Caki2 (cell line): ENCODE data around the gene CELF2. TPM values are rescaled to one million over a fixed set of nuclear protein-coding genes. Genes with fewer than 3 reads are reported as not detected.

Experiments
- DNase-seq: peaks from one replicate; pipeline ENCODE4 v3.0.0-alpha.2; 2015; ENCODE audit warnings: low read depth
- in situ Hi-C: cut with HindIII; loops from 2 replicates; pipeline ENCODE4 v1.10.0; 2016; ENCODE audit warnings: low sequenced_read_pairs, low pct_unique_long_range_greater_than_20kb, mixed read lengths
- total RNA-seq: library from RNA; depleted of rRNA; stranded (reverse); fragments of >200 nt; shearing (Covaris generic); gene quantifications from 2 replicates; pipeline ENCODE4 v1.2.3, GENCODE V29; 2014; ENCODE audit warnings: low replicate concordance; rRNA removed

Gene CELF2
- total RNA-seq, result 0.10 TPM in 1 of 2 replicates, not detected in the other

DNA sequence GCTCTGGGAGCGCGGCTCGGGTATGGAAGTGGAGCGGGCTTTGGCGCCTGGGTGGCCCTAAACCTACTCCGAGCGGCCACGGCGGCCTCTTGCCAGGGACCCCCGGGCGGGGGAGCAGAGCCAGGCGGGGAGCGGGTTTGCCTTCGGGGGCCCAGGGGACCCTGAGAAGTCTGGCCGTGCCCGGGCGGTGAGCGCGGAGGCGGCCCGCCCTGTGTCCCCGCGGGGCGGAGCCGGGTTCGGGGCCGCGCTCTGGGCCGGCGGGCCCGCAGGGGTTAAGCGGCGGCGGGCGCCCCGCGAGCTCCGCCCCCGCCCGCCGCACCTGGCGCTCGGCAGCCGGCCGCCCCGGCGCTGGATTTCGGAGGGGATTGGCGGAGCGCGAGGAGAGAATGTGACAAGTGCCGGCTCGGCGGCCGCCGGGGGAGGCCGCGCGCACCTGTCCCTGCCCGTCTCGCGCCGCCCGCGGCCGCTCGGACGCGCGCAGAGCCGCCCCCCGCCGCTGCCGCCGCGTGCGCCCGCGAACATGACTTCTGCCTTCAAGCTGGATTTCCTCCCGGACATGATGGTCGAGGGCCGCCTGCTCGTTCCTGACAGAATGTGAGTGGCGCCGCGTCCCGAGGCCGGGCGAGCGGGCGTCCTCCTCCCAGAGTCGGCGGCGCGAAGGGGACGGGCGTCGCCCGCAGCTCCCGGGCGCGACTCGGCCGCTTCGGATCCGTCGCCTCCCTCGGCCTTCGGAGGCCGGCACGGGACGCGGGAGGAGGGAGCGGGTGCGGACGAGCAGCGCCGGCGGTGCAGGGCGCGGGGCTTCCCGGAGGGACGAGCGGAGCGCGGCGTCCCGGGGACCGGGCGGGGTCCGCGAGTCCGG lies at the start of gene CELF2:
CELF2 (plus strand) TSS at position 303 of the 862 bp plus-strand sequence; CDS start at position 521, 218 bp downstream.
- in situ Hi-C loops, result no loop called here
- DNase-seq, result no peak

- in situ Hi-C loops, result no loop called here
- no peak for DNase-seq
These were observed 49.4 kb upstream of the CELF2 start for GRCh38 chr10:10968257-10968588.

- DNase-seq, result no peak
- in situ Hi-C loops, result no loop called here
These were observed 44.4 kb upstream of the CELF2 start for GRCh38 chr10:10973310-10973709.

GRCh38 chr10:10975647-10976046 lies 42.0 kb upstream of the CELF2 start:
- no peak for DNase-seq
- in situ Hi-C loops, result no loop called here

GRCh38 chr10:10976652-10977051 lies 41.0 kb upstream of the CELF2 start:
- in situ Hi-C loops, result no loop called here
- DNase-seq, result no peak

DNA sequence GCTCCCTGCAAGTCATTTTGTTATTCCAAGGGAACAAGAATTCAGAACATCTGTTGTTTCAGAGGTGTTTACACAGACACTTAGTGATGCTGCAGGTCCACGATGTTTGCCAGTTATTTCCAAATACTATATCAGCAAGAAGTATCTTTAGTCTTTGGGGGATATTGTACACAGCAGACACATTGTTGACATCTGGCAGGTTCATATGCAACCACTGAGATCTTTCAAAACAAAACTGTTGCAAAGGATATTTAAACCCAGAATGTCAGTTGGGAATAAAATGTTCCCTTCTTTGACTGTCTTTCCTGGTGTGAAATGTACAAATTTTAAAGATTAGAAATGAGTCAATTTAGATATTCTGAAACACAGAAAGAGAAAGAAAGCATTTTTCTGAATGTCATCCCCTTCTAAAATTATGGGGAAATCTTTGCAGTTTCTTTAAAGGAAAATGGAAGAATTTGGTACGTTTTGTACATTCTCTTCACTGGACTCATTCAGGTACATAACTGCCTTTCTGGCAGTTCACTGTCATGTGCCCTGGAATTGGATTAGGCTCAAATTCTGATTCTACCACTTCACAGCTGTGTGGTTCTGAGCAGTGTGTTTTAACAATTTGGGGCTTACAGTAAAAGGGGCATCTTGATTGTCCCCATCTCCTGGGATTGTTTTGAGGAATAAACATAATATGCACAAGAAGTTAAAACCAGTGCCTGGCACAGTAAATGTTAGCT lies 40.3 kb upstream of the CELF2 start:
- no peak for DNase-seq
- in situ Hi-C loops, result no loop called here

GRCh38 chr10:10977978-10978377 lies 39.7 kb upstream of the CELF2 start:
- no peak for DNase-seq
- in situ Hi-C loops, result no loop called here

- no peak for DNase-seq
- in situ Hi-C loops, result no loop called here
These were observed 32.3 kb upstream of the CELF2 start for GRCh38 chr10:10985361-10985760.

DNA sequence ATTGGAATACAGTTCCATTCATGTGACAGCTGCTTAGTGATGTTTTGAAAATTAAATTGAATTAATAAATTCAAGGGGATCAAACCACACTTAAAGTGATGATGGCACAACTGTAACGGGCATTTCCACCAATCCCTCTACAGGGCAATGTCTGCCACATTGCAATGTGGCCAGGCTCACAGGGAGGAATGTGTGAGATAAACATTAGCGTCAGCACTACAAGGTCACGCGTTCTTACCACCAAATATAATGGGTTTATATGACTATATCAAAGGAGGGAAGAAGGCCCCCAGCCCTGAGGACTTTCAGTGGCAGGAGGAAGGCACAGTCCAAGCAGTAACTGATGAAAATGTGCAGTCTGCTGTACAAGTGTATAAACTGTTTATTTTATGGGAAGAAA lies 31.1 kb upstream of the CELF2 start:
- DNase-seq, result no peak
- in situ Hi-C loops, result no loop called here

GRCh38 chr10:10987111-10987510 lies 30.6 kb upstream of the CELF2 start:
- DNase-seq, result no peak

GRCh38 chr10:10989669-10990068 lies 28.0 kb upstream of the CELF2 start:
- DNase-seq, result no peak
- in situ Hi-C loops, result no loop called here

More at GRCh38 chr10:10987111-10987510, 30.6 kb upstream of the CELF2 start:
- in situ Hi-C loops, result no loop called here

- in situ Hi-C loops, result no loop called here
- no peak for DNase-seq
These were observed 26.5 kb upstream of the CELF2 start for GRCh38 chr10:10991144-10991543.

DNA sequence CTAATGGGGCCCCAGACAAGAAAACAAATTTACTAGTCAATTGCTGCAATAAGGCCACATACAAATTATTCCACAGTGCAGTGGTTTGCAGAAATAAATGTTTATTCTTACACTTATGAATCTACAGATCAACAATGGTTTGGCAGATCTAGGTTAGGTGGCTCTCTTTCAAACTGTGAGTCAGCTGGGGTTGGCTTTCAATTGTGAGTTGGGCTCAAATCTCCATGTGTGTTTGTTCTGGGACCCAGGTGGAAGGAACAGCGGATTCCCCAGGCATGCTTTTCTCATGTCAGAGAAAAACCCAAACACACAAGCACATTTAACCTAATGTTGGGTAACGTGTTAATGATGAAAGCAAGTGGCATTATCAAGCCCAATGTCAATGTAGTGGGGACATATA lies 25.6 kb upstream of the CELF2 start:
- in situ Hi-C loops, result no loop called here
- no peak for DNase-seq

DNA sequence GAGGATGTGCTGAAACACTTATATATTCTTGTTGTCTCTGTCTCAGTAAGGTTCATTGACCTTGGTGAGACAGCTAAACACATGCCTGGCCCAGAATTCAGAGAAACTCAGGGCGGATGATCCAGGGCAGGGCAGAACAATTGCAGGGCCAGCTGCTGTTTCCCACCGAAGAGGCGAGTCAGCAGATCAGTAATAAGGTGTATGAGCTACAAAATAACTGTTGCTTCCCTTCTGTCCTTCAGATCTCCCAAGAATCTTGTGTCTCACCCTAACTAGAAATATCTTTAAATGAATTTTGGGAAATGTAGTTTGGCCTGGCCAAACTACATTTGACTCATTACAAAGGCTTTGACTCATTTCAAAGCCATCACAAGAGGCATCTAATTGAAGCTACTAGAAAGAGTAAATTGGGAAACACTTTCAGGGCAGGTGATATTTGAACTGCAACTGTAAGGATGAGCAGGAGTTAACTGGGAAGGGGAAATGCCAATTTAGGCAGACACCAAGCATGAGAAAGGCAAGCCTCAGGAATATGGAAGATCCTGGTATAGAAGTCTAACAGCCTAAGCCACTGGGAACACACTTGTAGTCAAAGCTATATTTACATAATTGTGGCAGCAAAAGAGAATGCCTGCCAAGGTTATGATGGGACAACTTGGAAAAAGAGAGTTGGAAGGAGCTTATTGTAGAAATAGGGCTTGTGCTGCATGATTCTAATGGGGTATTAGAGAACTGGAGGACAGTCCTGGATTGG lies 24.5 kb upstream of the CELF2 start:
- DNase-seq, result no peak
- in situ Hi-C loops, result no loop called here

DNA sequence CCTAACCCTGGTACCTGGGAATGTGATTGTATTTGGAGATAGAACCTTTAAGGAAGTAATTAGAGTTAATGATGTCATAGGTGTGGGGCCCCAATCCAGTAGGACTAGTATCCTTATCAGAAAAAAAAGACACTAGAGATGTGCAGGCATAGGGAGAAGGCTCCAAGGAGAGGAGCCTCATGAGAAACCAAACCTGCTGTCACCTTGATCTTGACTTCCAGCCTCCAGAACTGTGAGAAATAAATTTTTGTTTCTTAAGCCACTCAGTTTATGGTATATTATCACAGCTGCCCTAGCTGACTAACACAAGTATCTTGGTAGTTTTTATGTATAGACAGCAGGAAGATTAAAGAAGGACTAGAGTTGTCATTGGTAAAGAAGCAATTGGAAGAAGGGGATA lies 23.9 kb upstream of the CELF2 start:
- in situ Hi-C loops, result no loop called here
- DNase-seq, result no peak

DNA sequence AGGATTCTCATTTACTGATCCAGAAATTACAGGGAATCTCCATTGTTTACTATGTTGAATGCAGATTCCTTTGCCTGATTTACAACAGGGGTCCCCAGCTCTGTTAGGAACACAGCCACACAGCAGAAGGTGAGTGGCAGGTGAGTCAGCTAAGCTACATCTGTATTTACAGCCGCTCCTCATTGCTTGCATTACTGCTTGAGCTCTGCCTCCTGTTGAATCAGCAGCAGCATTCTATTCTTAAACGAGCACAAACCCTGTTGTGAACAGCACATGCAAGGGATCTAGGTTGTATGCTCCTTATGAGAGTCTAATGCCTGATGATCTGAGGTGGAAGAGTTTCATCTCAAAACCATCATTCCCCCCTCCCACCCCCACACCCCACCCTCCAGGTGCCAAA lies 23.3 kb upstream of the CELF2 start:
- in situ Hi-C loops, result no loop called here
- DNase-seq, result no peak

DNA sequence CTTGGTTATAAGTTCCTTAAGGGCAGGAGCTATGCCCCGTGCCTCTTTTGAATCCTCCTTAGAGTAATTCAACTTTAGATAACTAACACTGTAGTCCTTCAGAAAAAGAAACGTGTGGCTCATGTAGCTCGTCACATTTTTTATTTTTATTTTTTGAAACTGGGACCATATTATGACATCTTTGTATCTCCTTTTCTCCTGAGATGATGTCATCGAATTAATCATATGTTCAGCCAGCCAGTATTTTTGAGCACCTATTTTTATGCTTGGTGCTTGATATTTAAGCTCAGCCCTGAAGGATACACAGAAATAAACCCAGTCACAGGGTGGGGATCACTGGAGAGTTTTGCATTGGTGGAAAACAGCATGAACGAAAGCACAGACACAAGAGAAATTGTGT lies 22.6 kb upstream of the CELF2 start:
- no peak for DNase-seq
- in situ Hi-C loops, result no loop called here

GRCh38 chr10:10996966-10997620 lies 20.6 kb upstream of the CELF2 start:
- in situ Hi-C loops, result no loop called here
- DNase-seq, result no peak
